Endothelial cell of umbilical vein (primary cell): ENCODE data around the gene ADAM22.

Experiments
- CTCF ChIP-seq, 2 donors: IDR thresholded peaks; 1 replicate in 1 of 2; 2 replicates in 1 of 2; pipeline ENCODE4 v1.5.1; 2011; ENCODE audit warnings: low read length in 2 of 2, mild to moderate bottlenecking in 2 of 2, moderate library complexity in 2 of 2, control low read depth in 1 of 2, inconsistent platforms in 1 of 2, low read depth in 1 of 2; ENCODE audit not compliant: insufficient read depth in 1 of 2; ENCODE audit errors: extremely low read depth in 1 of 2
- EZH2 ChIP-seq: IDR thresholded peaks from 2 replicates; pipeline ENCODE4 v1.6.1; 2012; ENCODE audit warnings: borderline replicate concordance, low read depth, mild to moderate bottlenecking, moderate library complexity, low read length, inconsistent platforms; ENCODE audit not compliant: severe bottlenecking
- FOS ChIP-seq: IDR thresholded peaks from 2 replicates; pipeline ENCODE4 v1.6.1; 2011; ENCODE audit warnings: mild to moderate bottlenecking, low read length, moderate library complexity, borderline replicate concordance; ENCODE audit not compliant: insufficient read depth
- GATA2 ChIP-seq: IDR thresholded peaks from 2 replicates; pipeline ENCODE4 v1.7.0; 2011; ENCODE audit warnings: low read depth, mild to moderate bottlenecking, moderate library complexity, mixed read lengths, low read length; ENCODE audit not compliant: insufficient read length, insufficient read depth
- JUN ChIP-seq: IDR thresholded peaks from 2 replicates; pipeline ENCODE4 v1.6.1; 2011; ENCODE audit warnings: borderline replicate concordance, low read depth; ENCODE audit not compliant: insufficient read length, insufficient read depth
- MAX ChIP-seq: IDR thresholded peaks from 2 replicates; pipeline ENCODE4 v1.6.1; 2011; ENCODE audit not compliant: insufficient read depth, insufficient read length
- MYC ChIP-seq: IDR thresholded peaks from one replicate; pipeline ENCODE4 v1.6.1; 2011; ENCODE audit warnings: mild to moderate bottlenecking, low read depth, low read length
- POLR2A ChIP-seq: IDR thresholded peaks from 2 replicates; pipeline ENCODE4 v1.6.1; 2012; ENCODE audit warnings: low read depth, mild to moderate bottlenecking, control low read depth, low read length
- POLR2AphosphoS5 ChIP-seq: IDR thresholded peaks from 2 replicates; pipeline ENCODE4 v1.6.1; 2012; ENCODE audit warnings: low read depth, mild to moderate bottlenecking, control low read depth, low read length, moderate library complexity; ENCODE audit not compliant: insufficient read depth

DNA sequence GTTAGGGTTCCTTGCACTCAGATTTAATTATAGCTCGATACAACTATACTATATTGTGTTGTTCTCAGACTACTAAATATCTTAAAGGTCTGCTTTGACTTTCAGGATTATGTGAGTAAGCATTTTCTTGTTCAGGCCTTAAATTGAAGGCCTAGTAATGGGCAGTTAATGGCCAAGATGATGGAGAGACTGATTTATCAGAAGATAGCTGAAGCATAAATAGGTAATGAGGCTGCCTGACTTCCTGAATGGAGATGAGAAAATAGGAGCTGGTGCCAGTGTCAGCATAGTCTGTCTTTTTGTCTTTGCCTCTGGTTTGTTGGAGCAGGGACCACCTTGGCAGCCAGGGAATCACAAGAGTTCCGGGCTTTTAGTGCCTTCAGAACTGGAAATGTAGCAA lies 32.2 kb downstream of the ADAM22 start:
- TF ChIP-seq EZH2: no peak
- TF ChIP-seq CTCF (IDR thresholded peaks at IDR 0.05; ENCODE audit: extremely low read depth in 1 of 2, insufficient read depth in 1 of 2, low read depth in 1 of 2, low read length in 2 of 2): no peak
- TF ChIP-seq POLR2AphosphoS5: no peak
- TF ChIP-seq MYC: no peak
- TF ChIP-seq POLR2A: no peak
- no peak for TF ChIP-seq JUN
- no peak for TF ChIP-seq GATA2
- TF ChIP-seq MAX: no peak
- no peak for TF ChIP-seq FOS
